Neural cell (in vitro differentiated cells): Measurements from ENCODE around the gene SH3GL1.

Source experiments
- EP300 ChIP-seq: fragments of 450-650 bp; conservative IDR thresholded peaks from 2 replicates; pipeline ENCODE4 v1.6.1; 2014; ENCODE audit warnings: antibody characterized with exemption, mild to moderate bottlenecking, moderate library complexity; ENCODE audit not compliant: poor library complexity, severe bottlenecking
- EZH2 ChIP-seq: fragments of 200-600, 300-800 bp; shearing (Covaris generic), sonication (generic); IDR thresholded peaks from 2 replicates; pipeline ENCODE4 v1.6.1; 2014; ENCODE audit warnings: antibody characterized with exemption, low read length, borderline replicate concordance, mild to moderate bottlenecking; ENCODE audit not compliant: insufficient read depth, poor library complexity, severe bottlenecking
- MXI1 ChIP-seq: fragments of 450-650 bp; conservative IDR thresholded peaks from 2 replicates; pipeline ENCODE4 v1.6.1; 2014; ENCODE audit warnings: antibody characterized with exemption, mild to moderate bottlenecking; ENCODE audit not compliant: poor library complexity, severe bottlenecking
- POLR2AphosphoS5 ChIP-seq: IDR thresholded peaks from 2 replicates; pipeline ENCODE4 v1.6.1; 2012
- RAD21 ChIP-seq: fragments of 450-650 bp; conservative IDR thresholded peaks from 2 replicates; pipeline ENCODE4 v1.6.1; 2014; ENCODE audit warnings: antibody characterized with exemption, mild to moderate bottlenecking, moderate library complexity
- SMC3 ChIP-seq: fragments of 450-650 bp; conservative IDR thresholded peaks from 2 replicates; pipeline ENCODE4 v1.6.1; 2014; ENCODE audit warnings: antibody characterized with exemption, mild to moderate bottlenecking, moderate library complexity; ENCODE audit not compliant: poor library complexity
- TF ChIP-seq, protein P1 (sequence below): fragments of 450-650 bp; IDR thresholded peaks from 2 replicates; pipeline ENCODE4 v1.5.1; 2014; ENCODE audit warnings: antibody characterized with exemption, mild to moderate bottlenecking, moderate library complexity; ENCODE audit not compliant: poor library complexity, severe bottlenecking
- TF ChIP-seq, protein P2 (sequence below): IDR thresholded peaks from 2 replicates; pipeline ENCODE4 v1.6.1; 2012; ENCODE audit warnings: borderline replicate concordance

DNA sequence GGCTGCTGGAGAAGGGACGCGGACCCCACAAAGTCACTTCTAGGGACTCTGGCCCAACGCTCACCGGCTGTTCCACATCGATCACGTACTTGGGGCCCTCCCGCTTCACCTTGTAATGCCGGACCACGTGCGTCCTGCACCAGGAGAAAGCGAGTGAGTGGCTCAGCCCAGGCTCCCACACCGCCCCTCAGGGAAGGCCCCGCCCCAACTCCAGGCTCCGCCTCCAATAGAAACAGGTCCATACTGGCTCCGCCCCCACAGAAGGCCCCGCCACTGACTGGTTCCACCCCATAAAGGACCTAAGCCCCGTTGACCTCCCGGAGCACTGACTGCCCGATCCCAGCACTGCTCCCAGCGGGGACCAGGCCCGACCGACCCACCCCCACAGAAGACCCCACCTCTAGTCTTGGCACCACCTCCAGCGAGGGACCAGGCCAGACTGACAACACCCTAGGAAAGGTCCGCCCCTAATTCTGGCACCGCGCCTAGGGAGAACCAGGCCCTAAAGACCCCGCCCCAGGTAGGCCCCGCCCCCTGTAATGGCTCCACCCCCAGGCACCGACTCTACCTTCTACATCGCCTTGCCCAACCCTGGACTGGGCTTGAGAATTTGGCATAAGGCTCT, 73.0 kb downstream of the SH3GL1 start:
- TF ChIP-seq, protein P1, sequence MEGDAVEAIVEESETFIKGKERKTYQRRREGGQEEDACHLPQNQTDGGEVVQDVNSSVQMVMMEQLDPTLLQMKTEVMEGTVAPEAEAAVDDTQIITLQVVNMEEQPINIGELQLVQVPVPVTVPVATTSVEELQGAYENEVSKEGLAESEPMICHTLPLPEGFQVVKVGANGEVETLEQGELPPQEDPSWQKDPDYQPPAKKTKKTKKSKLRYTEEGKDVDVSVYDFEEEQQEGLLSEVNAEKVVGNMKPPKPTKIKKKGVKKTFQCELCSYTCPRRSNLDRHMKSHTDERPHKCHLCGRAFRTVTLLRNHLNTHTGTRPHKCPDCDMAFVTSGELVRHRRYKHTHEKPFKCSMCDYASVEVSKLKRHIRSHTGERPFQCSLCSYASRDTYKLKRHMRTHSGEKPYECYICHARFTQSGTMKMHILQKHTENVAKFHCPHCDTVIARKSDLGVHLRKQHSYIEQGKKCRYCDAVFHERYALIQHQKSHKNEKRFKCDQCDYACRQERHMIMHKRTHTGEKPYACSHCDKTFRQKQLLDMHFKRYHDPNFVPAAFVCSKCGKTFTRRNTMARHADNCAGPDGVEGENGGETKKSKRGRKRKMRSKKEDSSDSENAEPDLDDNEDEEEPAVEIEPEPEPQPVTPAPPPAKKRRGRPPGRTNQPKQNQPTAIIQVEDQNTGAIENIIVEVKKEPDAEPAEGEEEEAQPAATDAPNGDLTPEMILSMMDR, result no peak
- TF ChIP-seq EZH2 (no peak), SMC3 (no peak), POLR2AphosphoS5 (no peak), MXI1 (no peak), RAD21 (no peak), EP300 (no peak)
- TF ChIP-seq, protein P2, sequence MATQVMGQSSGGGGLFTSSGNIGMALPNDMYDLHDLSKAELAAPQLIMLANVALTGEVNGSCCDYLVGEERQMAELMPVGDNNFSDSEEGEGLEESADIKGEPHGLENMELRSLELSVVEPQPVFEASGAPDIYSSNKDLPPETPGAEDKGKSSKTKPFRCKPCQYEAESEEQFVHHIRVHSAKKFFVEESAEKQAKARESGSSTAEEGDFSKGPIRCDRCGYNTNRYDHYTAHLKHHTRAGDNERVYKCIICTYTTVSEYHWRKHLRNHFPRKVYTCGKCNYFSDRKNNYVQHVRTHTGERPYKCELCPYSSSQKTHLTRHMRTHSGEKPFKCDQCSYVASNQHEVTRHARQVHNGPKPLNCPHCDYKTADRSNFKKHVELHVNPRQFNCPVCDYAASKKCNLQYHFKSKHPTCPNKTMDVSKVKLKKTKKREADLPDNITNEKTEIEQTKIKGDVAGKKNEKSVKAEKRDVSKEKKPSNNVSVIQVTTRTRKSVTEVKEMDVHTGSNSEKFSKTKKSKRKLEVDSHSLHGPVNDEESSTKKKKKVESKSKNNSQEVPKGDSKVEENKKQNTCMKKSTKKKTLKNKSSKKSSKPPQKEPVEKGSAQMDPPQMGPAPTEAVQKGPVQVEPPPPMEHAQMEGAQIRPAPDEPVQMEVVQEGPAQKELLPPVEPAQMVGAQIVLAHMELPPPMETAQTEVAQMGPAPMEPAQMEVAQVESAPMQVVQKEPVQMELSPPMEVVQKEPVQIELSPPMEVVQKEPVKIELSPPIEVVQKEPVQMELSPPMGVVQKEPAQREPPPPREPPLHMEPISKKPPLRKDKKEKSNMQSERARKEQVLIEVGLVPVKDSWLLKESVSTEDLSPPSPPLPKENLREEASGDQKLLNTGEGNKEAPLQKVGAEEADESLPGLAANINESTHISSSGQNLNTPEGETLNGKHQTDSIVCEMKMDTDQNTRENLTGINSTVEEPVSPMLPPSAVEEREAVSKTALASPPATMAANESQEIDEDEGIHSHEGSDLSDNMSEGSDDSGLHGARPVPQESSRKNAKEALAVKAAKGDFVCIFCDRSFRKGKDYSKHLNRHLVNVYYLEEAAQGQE, result no peak
